Fibroblast of peridontal ligament (primary cell): ENCODE data around the gene NAALADL2.
"Not testable (repeated sequence)": the region's sequence is repeated elsewhere in the genome, so short reads cannot be mapped to it uniquely, and the experiment has no call there.

Source experiments
- DNase-seq: peaks from one replicate; pipeline ENCODE4 v3.0.0-alpha.2; 2010; ENCODE audit errors: extremely low read depth

NAALADL2 gene

DNA sequence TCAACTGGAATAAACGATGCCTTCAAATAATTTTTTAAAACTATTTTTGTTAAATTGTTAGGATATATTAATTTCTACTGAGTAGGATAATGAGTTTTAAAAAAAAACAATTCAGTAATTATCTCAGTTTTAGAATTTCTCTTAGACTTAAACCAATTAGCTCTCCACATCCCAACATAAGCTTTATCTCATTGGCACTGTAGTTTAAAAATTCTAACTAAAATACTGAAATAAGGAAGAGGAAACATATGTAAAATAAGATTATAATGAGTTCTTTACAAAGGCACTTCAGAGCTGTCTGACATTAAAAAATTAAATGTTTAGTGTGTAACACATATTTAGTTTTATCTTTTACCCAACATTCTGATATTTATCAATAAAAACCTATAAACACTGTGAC is 558.3 kb downstream of the NAALADL2 start:
- no peak for DNase-seq

DNA sequence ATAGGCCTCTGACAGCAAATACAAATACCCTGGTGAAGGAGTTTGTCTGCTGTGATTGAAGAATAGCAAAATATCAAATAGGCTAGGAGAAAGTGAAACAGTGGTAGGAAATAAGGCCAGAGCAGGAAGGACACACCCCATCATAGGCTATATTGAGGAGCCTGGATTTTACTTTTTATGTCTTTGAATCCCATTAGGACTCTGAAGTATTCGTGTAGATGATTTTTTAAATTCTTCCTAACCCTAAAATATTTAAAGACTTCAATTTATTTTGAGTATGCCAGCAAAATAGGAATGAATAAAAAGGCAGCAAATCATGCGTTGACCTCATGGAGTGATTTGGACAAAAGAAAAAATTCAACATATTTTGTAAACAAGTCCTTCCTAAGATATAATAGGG is 562.8 kb downstream of the NAALADL2 start:
- DNase-seq: peak; percentile 28

DNA sequence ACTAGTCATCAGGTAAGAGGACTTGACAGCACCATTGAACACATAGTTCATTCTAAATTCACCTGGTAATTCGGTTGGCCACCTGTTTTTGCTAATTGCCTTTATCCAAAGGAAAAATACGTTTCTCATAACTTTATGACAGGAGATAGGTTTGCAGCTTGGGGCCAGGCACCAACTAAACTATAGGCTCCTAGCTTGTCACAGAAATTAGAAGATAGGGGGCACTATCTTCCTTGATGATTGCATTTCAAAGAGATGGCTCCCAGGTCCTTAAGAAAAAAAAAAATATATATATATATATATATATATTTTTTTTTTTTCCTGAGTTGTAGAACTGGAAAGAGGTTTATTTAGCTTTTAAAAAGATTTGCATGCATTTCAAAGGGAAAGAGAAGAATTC is 563.6 kb downstream of the NAALADL2 start:
- DNase-seq: no peak

DNA sequence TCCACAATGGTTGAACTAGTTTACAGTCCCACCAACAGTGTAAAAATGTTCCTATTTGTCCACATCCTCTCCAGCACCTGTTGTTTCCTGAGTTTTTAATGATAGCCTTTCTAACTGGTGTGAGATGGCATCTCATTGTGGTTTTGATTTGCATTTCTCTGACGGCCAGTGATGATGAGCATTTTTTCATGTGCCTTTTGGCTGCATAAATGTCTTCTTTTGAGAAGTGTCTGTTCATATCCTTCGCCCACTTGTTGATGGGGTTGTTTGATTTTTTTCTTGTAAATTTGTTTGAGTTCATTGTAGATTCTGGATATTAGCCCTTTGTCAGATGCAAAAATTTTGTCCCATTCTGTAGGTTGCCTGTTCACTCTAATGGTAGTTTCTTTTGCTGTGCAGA is 564.7 kb downstream of the NAALADL2 start:
- not testable (repeated sequence) for DNase-seq

DNA sequence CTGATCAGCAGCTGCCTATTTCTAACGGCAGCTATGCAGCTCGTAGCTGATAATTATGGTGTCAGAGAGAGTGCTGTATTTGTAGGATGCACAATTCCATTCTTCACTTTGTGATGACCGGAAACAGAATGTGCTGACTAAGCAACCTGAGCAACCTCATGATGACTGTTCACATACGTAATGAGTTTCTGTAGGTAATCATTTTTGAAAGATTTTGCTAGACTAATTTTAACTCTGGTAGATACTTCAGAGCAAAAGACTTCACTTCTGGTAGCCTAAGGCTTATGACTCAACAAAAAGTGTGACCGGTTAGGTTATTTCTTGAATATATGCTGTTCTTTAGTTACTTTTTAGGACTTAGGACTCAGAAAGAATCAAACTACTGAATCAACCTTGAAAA is 567.7 kb downstream of the NAALADL2 start:
- no peak for DNase-seq

DNA sequence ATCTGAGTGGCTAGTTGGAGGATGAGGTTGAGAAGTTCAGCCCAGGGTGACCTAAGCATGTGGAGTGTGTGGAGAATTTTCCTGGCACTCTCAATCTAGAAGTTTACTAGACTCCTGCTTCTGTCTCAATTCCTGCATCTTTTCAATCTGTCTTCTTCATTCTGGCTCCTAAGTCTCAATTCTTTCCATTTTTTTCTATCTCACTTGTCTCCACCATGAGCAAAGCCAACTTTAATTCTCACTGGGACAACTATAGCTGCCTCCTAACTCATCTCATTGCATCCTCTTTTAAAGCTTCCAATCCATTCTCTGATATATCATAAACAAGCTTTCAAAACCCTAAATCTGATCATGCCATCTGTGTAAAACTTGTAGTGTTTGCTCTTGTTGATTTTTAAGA is 569.3 kb downstream of the NAALADL2 start:
- DNase-seq: no peak

DNA sequence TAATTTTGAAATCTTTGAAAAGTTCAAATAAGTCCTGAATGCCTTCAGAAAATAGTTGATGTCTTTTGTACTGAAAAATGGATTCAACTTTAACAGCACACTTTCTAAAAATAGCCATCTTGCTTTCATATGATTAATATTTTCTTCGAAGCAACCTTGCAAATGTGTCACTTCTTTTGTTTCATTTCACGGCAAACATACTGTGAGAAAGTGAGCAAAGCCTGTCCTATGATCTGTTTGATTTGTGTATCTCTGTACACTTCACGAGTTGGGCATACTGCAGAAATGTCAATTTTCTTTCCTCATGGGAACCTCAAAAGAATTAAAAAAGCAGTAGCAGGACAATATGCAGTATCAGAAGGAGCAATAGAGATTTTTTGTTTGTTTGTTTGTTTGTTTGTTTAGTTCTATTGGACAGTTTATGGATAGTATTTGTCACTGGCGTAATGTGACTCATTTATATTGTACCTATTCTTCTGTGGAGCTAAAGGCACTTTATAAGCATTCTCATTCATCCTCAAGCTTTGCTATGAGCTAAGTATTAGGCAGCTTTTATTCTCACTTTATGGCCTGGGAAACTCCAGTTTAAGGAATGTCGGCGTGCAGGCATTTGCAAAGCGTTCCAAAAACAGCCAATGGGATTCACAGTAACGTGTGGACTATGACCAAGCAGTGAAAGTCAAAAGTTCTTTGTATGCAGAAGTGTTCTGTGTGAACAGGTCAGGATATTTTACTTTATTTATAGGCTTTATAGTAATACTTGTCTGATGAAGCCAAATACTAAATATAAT is 572.0 kb downstream of the NAALADL2 start:
- DNase-seq: no peak

DNA sequence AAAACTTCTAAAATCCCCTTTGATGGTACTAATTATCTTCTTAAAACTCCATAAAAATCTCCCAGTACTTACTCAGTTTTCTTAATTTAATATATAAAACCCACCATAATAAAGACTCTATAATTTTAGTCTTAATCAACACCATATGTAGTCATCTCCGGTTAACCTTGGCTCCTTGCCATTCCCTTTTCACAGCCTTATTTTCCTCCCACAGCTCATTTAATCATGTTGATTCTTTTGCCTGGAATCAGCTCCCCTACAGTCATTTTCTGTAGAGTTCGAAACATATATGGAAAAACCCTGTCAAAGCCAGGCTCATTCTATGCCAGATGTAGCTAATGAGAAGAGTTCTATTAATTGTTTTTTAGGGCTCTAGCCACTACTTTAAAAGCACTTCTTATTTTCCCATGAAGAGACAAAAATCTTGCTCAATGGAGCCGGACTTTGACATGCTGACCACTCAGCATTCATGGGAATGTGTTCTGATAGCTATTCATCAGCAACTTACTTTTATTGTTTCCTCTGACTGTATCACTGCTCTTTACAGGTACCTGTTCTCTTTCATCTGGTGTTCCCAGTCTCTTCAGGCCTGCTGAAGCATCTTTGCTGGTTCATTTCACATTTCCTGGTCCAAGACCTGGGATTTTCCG is 573.4 kb downstream of the NAALADL2 start:
- DNase-seq: peak; percentile 78

DNA sequence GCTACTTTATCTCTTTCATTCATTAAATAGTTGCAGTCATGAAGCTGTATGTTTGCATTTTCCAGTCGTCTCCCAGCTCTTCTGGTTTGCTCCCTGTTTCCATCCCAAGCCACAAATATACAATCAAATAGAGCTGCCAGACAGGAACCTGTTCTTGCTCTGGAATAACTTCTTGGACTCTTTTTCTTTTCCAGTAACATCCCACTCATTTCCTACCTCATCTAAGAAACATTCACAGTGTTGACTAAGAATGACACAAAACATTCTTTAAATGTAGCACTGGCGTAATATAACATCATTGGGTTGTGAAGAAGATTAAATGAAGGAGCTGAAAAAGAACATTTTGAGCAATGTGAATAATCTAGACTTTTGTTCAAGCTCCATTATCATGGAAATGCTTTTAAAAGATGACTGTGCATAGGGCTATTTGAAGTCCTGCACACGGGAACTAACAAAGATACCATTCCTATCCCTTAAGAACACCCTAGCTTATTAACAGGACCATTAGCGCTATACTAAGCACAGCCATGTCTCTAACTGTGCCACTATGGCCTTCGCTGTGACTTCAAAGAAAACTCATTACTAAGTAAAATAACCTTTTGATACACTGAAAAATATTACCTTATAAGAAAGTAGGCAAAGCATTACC is 574.0 kb downstream of the NAALADL2 start:
- peak; percentile 87 for DNase-seq

DNA sequence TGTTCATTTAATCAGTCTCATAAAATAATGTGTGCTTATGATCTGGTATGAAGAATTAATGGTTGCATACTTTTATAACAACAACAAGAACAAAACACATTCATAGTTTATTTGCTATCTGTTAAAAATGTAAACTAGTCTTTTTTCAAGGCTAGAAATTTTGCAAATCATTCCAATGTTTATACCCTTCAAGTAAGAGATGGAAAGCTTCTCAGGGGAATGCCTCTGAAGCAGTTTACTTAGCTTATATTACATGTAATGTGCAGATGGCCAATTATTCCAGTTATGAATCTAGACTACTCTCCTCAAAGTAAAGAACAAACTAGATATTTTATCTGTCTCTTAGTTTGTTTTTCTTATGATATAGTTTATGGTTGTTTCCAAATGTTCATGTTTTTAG is 575.4 kb downstream of the NAALADL2 start:
- peak; percentile 71 for DNase-seq

DNA sequence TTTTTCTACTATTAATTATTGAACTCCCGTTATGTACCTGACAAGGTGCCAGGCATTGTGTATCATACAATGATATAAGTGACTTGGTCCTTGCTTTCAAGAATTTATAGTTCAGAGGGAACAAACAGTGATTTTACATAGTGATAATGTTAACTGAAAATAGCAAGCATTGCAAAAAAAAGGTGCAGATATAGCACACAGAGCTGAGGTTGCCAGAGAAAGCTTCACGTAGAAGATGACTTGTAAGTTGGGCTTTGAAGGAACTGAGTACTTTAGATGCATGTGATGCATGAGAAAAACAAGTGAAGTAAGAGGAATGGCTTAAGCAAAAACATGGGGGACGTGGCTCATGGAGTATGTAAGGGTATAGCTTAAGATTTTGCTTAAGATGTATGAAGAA is 584.5 kb downstream of the NAALADL2 start:
- DNase-seq: no peak

DNA sequence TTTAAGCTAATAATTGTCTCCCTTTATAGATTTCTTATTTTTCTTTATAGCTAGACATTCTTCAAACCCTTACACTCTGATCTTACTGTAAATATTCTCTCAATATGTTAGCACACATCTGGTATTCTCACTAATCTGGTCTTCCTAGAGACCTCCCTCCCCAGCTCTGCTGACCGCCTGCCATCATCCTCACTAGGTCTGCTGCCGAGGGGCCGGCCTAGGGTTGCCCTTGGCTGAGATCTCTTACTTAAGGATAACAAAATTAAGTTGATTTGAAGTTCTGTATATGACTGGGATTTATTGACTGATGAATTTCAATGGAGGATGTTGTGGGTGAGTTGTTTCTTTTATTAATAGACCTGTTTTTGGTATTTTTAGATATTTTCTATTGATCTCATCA is 586.6 kb downstream of the NAALADL2 start:
- DNase-seq: no peak

DNA sequence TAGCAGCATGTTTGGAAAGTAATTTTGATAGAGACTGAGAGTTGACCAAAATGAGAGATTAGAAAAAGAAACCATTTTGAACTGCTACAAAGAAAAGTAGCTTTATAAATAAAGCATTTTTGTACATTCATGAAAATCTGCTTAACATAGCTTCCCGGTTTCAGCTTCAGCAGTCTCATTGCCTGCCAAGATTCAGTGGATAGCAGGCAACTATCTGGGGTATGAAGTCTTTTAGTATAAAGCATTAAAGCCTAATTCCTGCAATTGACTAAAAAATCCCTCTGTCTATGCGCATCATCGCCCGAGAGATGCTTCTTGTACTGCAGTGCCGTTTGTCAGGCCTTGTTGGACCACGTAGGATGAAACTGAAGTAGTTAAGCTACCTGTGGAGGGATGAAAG is 588.4 kb downstream of the NAALADL2 start:
- DNase-seq: peak; percentile 49

DNA sequence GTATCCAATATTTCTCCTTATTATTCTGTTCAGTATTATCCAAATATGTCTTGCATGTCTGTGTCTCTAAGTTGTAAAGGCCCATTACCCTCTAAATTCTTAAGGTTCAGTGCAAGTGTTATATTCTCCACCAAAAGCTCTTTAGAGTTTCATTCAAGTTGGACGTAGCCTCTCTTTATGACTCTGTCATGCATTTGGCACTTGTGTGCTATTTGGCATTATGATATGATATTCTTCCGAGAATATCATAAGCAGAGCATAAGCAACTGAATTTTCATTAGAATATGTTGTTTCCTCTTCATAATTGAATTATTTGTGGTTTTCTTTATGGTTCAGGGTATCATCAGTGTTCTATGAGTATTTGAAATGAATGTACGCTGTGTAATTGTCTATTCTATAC is 594.2 kb downstream of the NAALADL2 start:
- no peak for DNase-seq

DNA sequence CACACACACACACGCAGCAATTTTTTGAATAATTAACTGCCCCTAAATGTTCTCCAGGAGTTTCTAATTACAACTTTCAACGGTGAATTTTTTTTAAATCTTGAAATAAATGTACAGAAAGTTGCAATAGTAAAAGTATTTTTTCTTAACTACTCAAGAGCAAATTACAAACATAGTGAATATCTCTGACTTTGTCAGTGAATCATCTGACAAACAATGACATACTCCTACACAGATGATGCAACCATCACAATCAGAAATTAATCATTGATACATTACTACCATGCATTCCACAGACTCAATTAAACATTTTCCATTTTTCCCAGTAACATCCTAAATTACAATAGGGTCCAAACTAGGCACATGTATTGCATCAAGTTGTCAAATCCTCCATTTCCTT is 597.3 kb downstream of the NAALADL2 start:
- peak; percentile 12 for DNase-seq

DNA sequence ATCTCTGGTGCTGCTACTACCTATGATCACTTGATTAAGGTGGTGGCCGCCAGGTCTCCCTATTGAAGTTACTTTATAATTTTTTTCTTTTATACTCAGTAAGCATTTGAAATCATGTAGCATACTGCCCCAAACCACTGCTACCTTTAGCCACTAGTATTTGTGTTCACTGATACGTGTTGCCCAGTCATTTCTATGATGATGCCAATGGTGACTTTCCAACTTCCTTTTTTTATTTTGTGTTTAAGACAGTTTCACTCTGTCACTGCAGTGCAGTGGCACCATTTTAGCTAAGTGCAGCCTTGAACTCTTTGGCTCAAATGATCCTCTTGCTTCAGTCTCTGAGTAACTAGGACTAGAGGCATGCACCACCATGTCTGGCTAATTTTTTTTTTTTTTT is 598.2 kb downstream of the NAALADL2 start:
- DNase-seq: no peak

DNA sequence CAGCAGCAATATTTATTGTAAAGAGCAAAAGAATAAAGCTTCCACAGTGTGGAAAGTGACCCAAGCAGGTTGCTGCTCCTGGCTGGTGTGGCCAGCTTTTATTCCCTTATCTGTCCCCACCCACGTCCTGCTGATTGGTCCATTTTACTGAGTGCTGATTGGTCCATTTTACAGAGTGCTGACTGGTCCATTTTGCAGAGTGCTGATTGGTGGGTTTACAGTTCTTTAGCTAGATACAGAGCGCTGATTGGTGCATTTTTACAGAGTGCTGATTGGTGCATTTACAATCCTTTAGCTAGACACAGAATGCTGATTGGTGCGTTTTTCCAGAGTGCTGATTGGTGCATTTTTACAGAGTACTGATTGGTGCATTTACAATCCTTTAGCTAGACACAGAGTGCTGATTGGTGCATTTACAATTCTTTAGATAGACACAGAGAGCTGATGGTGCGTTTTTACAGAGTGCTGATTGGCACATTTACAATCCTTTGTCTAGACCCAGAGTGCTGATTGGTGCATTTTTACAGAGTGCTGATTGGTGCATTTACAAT is 601.8 kb downstream of the NAALADL2 start:
- DNase-seq: not testable (repeated sequence)

DNA sequence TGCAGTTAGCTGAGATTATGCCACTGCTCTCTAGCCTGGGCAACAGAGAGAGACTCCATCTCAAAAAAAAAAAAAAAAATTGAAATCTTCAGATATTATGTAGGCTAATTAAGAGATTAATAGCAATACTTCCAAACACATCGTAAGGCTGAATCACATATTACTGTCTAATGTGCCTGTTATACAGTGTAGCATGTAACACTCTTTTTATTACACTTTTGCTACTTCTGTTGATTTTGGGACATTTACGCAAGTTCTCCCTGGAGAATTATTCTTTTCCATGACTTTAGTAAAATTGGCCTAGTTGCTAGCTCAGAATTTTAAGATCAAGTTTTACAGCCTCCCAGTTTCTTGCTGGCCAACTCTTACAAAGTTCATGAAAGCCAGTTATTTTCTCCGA is 605.2 kb downstream of the NAALADL2 start:
- DNase-seq: no peak

DNA sequence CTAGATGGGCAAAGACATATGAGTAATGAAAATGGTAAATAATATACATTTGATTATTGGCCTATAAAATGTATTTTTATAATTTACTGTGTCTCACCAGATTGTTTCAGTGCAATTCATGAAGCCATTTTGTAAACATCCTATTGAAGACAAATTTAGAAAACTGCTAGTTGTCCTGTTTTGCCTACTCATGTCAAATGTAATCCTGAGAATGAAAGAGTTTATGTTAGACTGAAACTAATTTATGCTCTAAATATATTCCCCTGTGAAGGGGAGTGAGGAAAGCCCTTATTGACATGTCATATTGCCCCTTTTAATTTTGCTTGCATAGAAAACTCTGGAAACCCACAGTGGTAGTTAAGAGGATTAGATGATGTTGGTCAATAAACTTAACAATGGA is 610.0 kb downstream of the NAALADL2 start:
- no peak for DNase-seq

DNA sequence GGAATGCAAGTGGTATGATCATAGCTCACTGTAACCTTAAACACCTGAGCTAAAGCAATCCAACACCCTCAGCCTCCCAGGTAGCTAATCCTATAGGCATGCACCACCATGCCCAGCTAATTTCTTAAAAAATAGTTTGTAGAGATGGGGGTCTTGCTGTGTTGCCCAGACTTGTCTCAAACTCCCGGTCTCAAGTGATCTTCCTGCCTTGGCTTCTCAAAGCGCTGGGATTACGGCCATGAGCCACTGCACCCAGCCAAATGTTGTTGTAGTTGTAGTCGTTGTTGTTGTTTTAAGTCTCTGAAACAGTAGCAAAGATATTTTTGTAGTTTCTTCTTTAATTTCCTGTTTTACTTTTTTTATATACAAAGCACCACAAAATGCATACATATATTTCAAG is 616.6 kb downstream of the NAALADL2 start:
- no peak for DNase-seq

DNA sequence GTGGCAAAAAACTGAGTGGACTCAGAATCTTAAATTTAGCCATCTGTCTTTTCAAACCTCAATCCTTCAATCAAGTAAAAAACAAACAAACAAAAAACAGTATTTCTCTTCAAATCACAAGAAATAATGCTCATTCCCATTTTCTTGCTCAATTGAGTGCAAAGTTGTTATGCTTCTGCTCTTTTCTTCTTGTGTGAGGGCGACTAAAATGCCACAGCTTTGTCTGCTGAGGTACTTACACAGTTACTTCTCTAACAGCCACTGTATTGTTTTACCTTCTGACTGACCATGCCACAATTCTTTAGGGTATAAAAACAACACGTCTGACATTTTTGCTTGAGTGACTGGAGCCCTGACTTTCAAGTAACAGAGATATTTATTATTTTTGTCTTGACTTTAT is 617.4 kb downstream of the NAALADL2 start:
- no peak for DNase-seq

DNA sequence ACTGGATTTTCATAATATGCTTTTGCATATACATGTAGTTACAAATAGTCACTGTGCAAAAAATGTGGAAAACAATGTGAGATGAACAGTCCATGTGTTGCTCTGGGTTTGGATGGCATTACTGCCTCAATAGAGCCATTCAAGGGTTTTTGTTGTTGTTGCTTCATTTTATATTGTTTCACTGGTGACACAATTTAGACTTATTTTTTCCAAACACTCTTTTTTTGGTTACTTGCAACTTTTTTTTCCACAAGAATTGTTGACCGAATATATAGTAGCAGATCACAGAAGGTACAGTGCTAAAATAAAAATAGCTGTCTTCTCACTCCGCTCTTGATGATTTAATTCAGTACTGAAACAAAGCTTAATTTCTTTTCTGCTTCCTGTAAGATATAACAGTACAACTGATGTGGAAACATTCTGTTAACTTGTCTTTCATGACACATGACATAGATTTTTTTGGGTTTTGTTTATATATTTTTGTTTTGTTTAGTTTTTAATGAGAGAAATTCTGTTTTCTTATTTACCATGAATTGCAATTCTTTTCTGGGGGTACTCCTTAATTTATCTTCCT is 618.6 kb downstream of the NAALADL2 start:
- no peak for DNase-seq
